Skeletal muscle tissue (tissue), 4 donors: ENCODE data around the gene SCTR. TPM values are rescaled to one million over a fixed set of nuclear protein-coding genes. Genes with fewer than 3 reads are reported as not detected.

Experiments used
- H3K27ac ChIP-seq: one replicate; pipeline ENCODE4 v1.7.0; 2013; ENCODE audit warnings: mild to moderate bottlenecking, low read depth, low read length, inconsistent platforms
- H3K27me3 ChIP-seq, 3 donors: one replicate each; pipeline ENCODE4 v1.7.0; 2013; ENCODE audit warnings: low read length in 3 of 3; ENCODE audit not compliant: control insufficient read depth in 3 of 3, insufficient read depth in 3 of 3
- H3K36me3 ChIP-seq, 3 donors: one replicate each; pipeline ENCODE4 v1.7.0; 2013; ENCODE audit warnings: low read length in 3 of 3; ENCODE audit not compliant: control insufficient read depth in 3 of 3, insufficient read depth in 3 of 3
- H3K4me1 ChIP-seq, 3 donors: one replicate each; pipeline ENCODE4 v1.7.0; 2013; ENCODE audit warnings: low read length in 3 of 3, mild to moderate bottlenecking in 3 of 3; ENCODE audit not compliant: control insufficient read depth in 3 of 3, insufficient read depth in 3 of 3
- H3K4me3 ChIP-seq, 3 donors: one replicate each; pipeline ENCODE4 v1.7.0; 2013; ENCODE audit warnings: low read length in 3 of 3
- H3K9ac ChIP-seq, 3 donors: one replicate each; pipeline ENCODE4 v1.7.0; 2013; ENCODE audit warnings: low read length in 3 of 3, mild to moderate bottlenecking in 3 of 3, moderate library complexity in 2 of 3, low read depth in 1 of 3
- H3K9me3 ChIP-seq, 3 donors: one replicate each; pipeline ENCODE4 v1.7.0; 2013; ENCODE audit warnings: low read length in 3 of 3; ENCODE audit not compliant: control insufficient read depth in 3 of 3
- total RNA-seq: library from RNA; depleted of rRNA; stranded (reverse); fragments of >200 nt; gene quantifications from one replicate; pipeline ENCODE4 v1.2.3, GENCODE V29; 2014
- donor health status: Osteomylitis.

Gene SCTR
- total RNA-seq, 1 donor from 2014 or later, result not detected

DNA sequence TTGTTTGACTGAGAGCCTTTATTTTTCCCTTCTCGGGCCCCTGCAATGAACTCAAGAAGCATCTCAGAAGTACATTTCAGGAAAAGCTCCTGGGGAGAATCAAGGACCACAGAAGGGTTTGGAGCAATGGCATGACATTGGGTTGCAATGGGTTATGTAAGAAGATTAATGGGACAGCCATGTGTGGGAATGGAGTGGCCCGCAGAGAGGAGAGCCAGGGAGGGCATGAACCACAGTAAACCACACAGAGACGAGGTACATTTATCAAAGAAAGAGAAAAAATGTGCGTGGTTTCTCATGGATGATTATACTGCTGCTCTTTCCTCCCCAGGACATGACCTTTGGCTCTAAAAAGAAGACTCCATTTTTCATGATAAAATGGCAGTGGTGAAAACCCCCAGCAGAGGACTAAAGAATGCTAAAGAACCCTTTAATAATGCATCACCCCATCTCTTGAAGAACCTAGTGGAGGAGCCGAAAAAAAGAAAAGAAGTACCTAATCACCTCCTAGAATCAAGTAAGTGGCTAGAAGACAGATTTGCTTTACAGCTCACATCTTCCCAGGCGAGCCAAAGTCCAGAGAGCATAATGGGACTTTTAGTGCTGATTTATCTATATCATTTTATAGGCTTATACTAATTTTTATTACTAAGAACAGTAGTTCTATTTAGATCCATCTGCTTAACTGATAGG is 21.6 kb upstream of the SCTR start:
- peaks cover 3 to 15% (median 6%) of the 10 kb centered on the region in 3 donors for H3K4me1 ChIP-seq
- peaks cover 0 to 7% (median 0%) of the 10 kb centered on the region in 3 donors for H3K27me3 ChIP-seq
- no peak overlapping the region for H3K9ac ChIP-seq
- no peak overlapping the region for H3K4me3 ChIP-seq
- H3K9me3 ChIP-seq, result no peaks in the 10 kb centered on the region
- no peaks in the 10 kb centered on the region for H3K36me3 ChIP-seq
- no peak overlapping the region for H3K27ac ChIP-seq

GRCh38 chr2:119544939-119545475 is 20.7 kb upstream of the SCTR start:
- Histone ChIP-seq H3K9me3 (no peaks in the 10 kb centered on the region), H3K4me3 (peak overlapping the region in 2 of 3 donors; percentile 73 to 74), H3K9ac (peak overlapping the region in 2 of 3 donors; percentile 59 to 77), H3K27me3 (peaks cover 0 to 7% (median 0%) of the 10 kb centered on the region in 3 donors), H3K4me1 (peaks cover 3 to 15% (median 6%) of the 10 kb centered on the region in 3 donors), H3K27ac (no peak overlapping the region), H3K36me3 (no peaks in the 10 kb centered on the region)

- peaks cover 0 to 7% (median 0%) of the 10 kb centered on the region in 3 donors for H3K27me3 ChIP-seq
- peaks cover 3 to 9% (median 4%) of the 10 kb centered on the region in 3 donors for H3K4me1 ChIP-seq
- no peaks in the 10 kb centered on the region for H3K36me3 ChIP-seq
- peak within 1 kb of the TSS; percentile 57 to 77 (median 59) for H3K9ac ChIP-seq
- H3K27ac ChIP-seq, result no peak within 1 kb of the TSS
- peak within 1 kb of the TSS; percentile 73 to 80 (median 74) for H3K4me3 ChIP-seq
- H3K9me3 ChIP-seq, result no peaks in the 10 kb centered on the region
These were observed 20.0 kb upstream of the SCTR start, which contains the start of gene CFAP221 for GRCh38 chr2:119544075-119544938. Gene CFAP221 (plus strand): TSS chr2:119544449. CDS start chr2:119546132, 1,683 bp downstream.

GRCh38 chr2:119541476-119541875 is 17.2 kb upstream of the SCTR start:
- H3K4me3 ChIP-seq, result no peak overlapping the region
- no peak overlapping the region for H3K27ac ChIP-seq
- H3K9me3 ChIP-seq, result no peaks in the 10 kb centered on the region
- peaks cover 0 to 7% (median 0%) of the 10 kb centered on the region in 3 donors for H3K27me3 ChIP-seq
- no peaks in the 10 kb centered on the region for H3K36me3 ChIP-seq
- H3K4me1 ChIP-seq, result peaks cover 3 to 4% (median 4%) of the 10 kb centered on the region in 3 donors
- no peak overlapping the region for H3K9ac ChIP-seq

GRCh38 chr2:119537792-119538191 is 13.5 kb upstream of the SCTR start:
- H3K27me3 ChIP-seq, result peaks cover 0 to 7% (median 0%) of the 10 kb centered on the region in 3 donors
- no peaks in the 10 kb centered on the region for H3K4me1 ChIP-seq
- no peak overlapping the region for H3K4me3 ChIP-seq
- H3K27ac ChIP-seq, result no peak overlapping the region
- H3K9ac ChIP-seq, result no peak overlapping the region
- H3K9me3 ChIP-seq, result peaks cover 0 to 5% (median 3%) of the 10 kb centered on the region in 3 donors
- no peaks in the 10 kb centered on the region for H3K36me3 ChIP-seq

DNA sequence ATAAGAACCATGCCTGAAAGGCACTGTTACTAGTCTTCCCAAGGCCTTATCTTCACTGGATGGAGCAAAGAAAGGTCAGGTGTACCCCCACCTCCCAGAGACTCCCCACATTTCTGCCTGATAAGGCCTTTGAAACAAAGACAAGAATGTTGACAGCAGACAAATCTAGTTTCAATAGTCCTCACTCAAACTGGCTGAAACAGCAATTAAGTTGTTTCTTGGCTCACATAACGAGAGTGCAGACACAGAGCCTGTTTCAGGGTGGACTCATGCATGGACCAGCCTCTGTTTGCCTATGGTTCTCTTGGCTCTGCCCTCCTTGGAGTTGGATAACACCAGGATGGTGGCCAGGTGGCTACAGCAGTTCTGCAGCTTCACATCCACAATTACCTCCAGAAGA is 12.4 kb upstream of the SCTR start:
- H3K27me3 ChIP-seq, result peaks cover 0 to 3% (median 0%) of the 10 kb centered on the region in 3 donors
- no peak overlapping the region for H3K9ac ChIP-seq
- no peak overlapping the region for H3K4me3 ChIP-seq
- H3K36me3 ChIP-seq, result no peaks in the 10 kb centered on the region
- no peaks in the 10 kb centered on the region for H3K4me1 ChIP-seq
- no peak overlapping the region for H3K27ac ChIP-seq
- peaks cover 0 to 6% (median 3%) of the 10 kb centered on the region in 3 donors for H3K9me3 ChIP-seq

GRCh38 chr2:119536211-119536610 is 11.9 kb upstream of the SCTR start:
- Histone ChIP-seq H3K27ac (no peak overlapping the region), H3K9ac (no peak overlapping the region), H3K36me3 (no peaks in the 10 kb centered on the region), H3K4me3 (no peak overlapping the region), H3K27me3 (no peaks in the 10 kb centered on the region), H3K9me3 (peaks cover 0 to 8% (median 3%) of the 10 kb centered on the region in 3 donors), H3K4me1 (no peaks in the 10 kb centered on the region)

DNA sequence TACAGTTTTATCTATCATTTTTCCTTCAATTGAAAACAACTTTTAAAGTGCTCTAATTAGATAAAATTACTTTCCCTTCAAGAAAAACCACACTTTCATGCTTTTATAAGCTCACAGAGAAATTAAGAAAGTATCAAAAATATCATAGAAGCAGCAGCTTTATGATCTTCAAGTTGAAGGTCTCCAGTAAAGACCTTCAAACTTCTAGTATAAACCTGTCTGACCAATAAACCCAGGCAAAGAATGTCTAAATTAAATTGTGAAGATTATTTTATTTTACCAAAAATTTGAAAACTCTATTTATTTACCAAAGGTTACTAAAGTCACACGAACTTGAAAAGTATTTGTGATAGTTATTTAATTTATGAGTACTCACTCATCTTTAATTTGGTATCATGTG is 9.3 kb upstream of the SCTR start:
- Histone ChIP-seq H3K4me3 (no peak overlapping the region), H3K27me3 (no peaks in the 10 kb centered on the region), H3K9ac (no peak overlapping the region), H3K9me3 (peaks cover 0 to 8% (median 3%) of the 10 kb centered on the region in 3 donors), H3K36me3 (no peaks in the 10 kb centered on the region), H3K27ac (no peak overlapping the region), H3K4me1 (no peaks in the 10 kb centered on the region)

- Histone ChIP-seq H3K4me1 (no peaks in the 10 kb centered on the region), H3K36me3 (no peaks in the 10 kb centered on the region), H3K27ac (no peak overlapping the region), H3K4me3 (no peak overlapping the region), H3K27me3 (peaks cover 0 to 6% (median 0%) of the 10 kb centered on the region in 3 donors), H3K9me3 (peaks cover 0 to 8% (median 3%) of the 10 kb centered on the region in 3 donors), H3K9ac (no peak overlapping the region)
These were observed 7.0 kb upstream of the SCTR start for GRCh38 chr2:119531292-119531691.
